ENCODE measurements around the gene RAB33B. TPM values are rescaled to one million over a fixed set of nuclear protein-coding genes. Genes with fewer than 3 reads are reported as not detected.

RAB33B gene
- total RNA-seq, 1 experiment from 2014 or later: 5.7 TPM

DNA sequence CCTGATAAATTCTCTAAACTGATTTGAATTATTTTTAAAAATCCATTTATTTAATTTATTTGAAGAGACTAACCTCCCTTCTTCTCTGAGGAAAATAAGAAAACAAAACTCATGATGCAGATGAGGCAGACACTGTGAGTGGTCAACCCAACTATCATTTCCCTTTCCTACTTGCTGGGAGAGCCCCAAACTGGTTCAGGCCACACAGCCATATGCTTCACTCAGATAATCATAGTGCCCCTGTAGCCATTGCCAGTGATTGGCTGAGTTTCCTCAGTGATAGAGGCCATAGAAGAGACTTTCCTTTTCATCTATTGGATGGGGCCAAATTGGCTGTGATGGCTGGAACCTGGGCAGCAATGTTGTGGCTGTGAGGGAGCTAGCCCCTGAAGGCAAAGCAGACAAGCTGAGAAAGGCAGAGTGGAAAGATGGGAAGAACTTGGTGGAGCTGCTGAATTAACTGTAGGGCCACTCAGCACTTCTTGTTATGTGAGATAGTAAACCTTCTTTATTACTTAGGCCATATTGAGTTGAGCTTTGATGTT, 49.8 kb downstream of the RAB33B start:
- Mint-ChIP-seq H3K4me3 (no peak overlapping the region), H3K27ac (no peak overlapping the region), H3K27me3 (ENCODE audit: low read depth) (no peaks in the 10 kb centered on the region), H3K36me3 (no peaks in the 10 kb centered on the region), H3K9me3 (0 out of 2 replicates have a peak, but pooled peaks cover 3% of the 10 kb centered on the region), H3K4me1 (peaks cover 18% of the 10 kb centered on the region)
- ATAC-seq (no peak), DNase-seq (ENCODE audit: low spot score) (no peak)
- ChIA-PET POLR2A (interaction anchor here (1.0 kb wide), 1 partner anchor 51 kb away, joined by 4 read pairs; no protein-coding TSS in a partner anchor), CTCF (interaction anchor here (1.5 kb wide), 1 partner anchor 50 kb away, joined by 4 read pairs; no protein-coding TSS in a partner anchor)
- TF ChIP-seq MYBL2 (CRISPR knock-in tag; IDR thresholded peaks at IDR 0.05) (no peak), ZNF263 (CRISPR knock-in tag; IDR thresholded peaks at IDR 0.05; ENCODE audit: low read depth) (no peak), TEAD1 (CRISPR knock-in tag; IDR thresholded peaks at IDR 0.05) (no peak), NFATC4 (CRISPR knock-in tag; IDR thresholded peaks at IDR 0.05) (no peak), IRF2 (CRISPR knock-in tag; IDR thresholded peaks at IDR 0.05; ENCODE audit: borderline replicate concordance, low read depth) (no peak)
- TF ChIP-seq, protein P1, sequence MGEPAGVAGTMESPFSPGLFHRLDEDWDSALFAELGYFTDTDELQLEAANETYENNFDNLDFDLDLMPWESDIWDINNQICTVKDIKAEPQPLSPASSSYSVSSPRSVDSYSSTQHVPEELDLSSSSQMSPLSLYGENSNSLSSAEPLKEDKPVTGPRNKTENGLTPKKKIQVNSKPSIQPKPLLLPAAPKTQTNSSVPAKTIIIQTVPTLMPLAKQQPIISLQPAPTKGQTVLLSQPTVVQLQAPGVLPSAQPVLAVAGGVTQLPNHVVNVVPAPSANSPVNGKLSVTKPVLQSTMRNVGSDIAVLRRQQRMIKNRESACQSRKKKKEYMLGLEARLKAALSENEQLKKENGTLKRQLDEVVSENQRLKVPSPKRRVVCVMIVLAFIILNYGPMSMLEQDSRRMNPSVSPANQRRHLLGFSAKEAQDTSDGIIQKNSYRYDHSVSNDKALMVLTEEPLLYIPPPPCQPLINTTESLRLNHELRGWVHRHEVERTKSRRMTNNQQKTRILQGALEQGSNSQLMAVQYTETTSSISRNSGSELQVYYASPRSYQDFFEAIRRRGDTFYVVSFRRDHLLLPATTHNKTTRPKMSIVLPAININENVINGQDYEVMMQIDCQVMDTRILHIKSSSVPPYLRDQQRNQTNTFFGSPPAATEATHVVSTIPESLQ (CRISPR knock-in tag; IDR thresholded peaks at IDR 0.05): no peak
- TF ChIP-seq, protein P2, sequence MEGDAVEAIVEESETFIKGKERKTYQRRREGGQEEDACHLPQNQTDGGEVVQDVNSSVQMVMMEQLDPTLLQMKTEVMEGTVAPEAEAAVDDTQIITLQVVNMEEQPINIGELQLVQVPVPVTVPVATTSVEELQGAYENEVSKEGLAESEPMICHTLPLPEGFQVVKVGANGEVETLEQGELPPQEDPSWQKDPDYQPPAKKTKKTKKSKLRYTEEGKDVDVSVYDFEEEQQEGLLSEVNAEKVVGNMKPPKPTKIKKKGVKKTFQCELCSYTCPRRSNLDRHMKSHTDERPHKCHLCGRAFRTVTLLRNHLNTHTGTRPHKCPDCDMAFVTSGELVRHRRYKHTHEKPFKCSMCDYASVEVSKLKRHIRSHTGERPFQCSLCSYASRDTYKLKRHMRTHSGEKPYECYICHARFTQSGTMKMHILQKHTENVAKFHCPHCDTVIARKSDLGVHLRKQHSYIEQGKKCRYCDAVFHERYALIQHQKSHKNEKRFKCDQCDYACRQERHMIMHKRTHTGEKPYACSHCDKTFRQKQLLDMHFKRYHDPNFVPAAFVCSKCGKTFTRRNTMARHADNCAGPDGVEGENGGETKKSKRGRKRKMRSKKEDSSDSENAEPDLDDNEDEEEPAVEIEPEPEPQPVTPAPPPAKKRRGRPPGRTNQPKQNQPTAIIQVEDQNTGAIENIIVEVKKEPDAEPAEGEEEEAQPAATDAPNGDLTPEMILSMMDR (IDR thresholded peaks at IDR 0.05): no peak
- TF ChIP-seq, protein P3, sequence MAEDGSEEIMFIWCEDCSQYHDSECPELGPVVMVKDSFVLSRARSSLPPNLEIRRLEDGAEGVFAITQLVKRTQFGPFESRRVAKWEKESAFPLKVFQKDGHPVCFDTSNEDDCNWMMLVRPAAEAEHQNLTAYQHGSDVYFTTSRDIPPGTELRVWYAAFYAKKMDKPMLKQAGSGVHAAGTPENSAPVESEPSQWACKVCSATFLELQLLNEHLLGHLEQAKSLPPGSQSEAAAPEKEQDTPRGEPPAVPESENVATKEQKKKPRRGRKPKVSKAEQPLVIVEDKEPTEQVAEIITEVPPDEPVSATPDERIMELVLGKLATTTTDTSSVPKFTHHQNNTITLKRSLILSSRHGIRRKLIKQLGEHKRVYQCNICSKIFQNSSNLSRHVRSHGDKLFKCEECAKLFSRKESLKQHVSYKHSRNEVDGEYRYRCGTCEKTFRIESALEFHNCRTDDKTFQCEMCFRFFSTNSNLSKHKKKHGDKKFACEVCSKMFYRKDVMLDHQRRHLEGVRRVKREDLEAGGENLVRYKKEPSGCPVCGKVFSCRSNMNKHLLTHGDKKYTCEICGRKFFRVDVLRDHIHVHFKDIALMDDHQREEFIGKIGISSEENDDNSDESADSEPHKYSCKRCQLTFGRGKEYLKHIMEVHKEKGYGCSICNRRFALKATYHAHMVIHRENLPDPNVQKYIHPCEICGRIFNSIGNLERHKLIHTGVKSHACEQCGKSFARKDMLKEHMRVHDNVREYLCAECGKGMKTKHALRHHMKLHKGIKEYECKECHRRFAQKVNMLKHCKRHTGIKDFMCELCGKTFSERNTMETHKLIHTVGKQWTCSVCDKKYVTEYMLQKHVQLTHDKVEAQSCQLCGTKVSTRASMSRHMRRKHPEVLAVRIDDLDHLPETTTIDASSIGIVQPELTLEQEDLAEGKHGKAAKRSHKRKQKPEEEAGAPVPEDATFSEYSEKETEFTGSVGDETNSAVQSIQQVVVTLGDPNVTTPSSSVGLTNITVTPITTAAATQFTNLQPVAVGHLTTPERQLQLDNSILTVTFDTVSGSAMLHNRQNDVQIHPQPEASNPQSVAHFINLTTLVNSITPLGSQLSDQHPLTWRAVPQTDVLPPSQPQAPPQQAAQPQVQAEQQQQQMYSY (CRISPR knock-in tag; IDR thresholded peaks at IDR 0.05): no peak
- TF ChIP-seq, protein P4, sequence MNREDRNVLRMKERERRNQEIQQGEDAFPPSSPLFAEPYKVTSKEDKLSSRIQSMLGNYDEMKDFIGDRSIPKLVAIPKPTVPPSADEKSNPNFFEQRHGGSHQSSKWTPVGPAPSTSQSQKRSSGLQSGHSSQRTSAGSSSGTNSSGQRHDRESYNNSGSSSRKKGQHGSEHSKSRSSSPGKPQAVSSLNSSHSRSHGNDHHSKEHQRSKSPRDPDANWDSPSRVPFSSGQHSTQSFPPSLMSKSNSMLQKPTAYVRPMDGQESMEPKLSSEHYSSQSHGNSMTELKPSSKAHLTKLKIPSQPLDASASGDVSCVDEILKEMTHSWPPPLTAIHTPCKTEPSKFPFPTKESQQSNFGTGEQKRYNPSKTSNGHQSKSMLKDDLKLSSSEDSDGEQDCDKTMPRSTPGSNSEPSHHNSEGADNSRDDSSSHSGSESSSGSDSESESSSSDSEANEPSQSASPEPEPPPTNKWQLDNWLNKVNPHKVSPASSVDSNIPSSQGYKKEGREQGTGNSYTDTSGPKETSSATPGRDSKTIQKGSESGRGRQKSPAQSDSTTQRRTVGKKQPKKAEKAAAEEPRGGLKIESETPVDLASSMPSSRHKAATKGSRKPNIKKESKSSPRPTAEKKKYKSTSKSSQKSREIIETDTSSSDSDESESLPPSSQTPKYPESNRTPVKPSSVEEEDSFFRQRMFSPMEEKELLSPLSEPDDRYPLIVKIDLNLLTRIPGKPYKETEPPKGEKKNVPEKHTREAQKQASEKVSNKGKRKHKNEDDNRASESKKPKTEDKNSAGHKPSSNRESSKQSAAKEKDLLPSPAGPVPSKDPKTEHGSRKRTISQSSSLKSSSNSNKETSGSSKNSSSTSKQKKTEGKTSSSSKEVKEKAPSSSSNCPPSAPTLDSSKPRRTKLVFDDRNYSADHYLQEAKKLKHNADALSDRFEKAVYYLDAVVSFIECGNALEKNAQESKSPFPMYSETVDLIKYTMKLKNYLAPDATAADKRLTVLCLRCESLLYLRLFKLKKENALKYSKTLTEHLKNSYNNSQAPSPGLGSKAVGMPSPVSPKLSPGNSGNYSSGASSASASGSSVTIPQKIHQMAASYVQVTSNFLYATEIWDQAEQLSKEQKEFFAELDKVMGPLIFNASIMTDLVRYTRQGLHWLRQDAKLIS (CRISPR knock-in tag; IDR thresholded peaks at IDR 0.05; ENCODE audit: borderline replicate concordance): no peak
- TF ChIP-seq, protein P5, sequence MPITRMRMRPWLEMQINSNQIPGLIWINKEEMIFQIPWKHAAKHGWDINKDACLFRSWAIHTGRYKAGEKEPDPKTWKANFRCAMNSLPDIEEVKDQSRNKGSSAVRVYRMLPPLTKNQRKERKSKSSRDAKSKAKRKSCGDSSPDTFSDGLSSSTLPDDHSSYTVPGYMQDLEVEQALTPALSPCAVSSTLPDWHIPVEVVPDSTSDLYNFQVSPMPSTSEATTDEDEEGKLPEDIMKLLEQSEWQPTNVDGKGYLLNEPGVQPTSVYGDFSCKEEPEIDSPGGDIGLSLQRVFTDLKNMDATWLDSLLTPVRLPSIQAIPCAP (CRISPR knock-in tag; IDR thresholded peaks at IDR 0.05): no peak

DNA sequence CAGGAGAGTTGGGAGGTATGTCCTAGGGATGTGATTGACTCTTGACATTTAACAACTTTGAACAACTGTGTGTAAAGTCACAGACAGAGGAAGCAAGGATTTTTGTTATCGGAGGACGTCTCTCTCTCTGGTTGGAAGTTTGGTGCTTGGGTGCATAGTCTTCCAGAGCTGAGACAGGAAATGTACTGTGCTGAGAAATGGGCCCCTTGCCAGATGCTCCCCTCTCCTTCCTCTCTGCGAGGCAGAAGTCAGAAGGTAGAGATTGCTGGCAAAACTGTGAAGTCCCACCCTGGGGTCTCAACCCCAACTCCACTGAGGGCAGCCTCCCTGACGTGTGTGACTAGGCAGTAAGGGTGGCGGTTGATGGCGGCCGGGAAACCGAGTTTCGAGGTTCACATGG, 52.9 kb downstream of the RAB33B start:
- Mint-ChIP-seq H3K36me3 (no peaks in the 10 kb centered on the region), H3K4me3 (no peak overlapping the region)
- POLR2A ChIA-PET: no interaction called here
- TF ChIP-seq MXD4 (CRISPR knock-in tag; IDR thresholded peaks at IDR 0.05; ENCODE audit: borderline replicate concordance) (no peak), ETV6 (CRISPR knock-in tag; IDR thresholded peaks at IDR 0.05) (no peak), CBFB (CRISPR knock-in tag; IDR thresholded peaks at IDR 0.05; ENCODE audit: low read depth) (no peak), TEAD4 (CRISPR knock-in tag; IDR thresholded peaks at IDR 0.05) (no peak), NFYB (CRISPR knock-in tag; conservative IDR thresholded peaks at IDR 0.05; ENCODE audit: low read depth) (no peak)
- TF ChIP-seq, protein P6, sequence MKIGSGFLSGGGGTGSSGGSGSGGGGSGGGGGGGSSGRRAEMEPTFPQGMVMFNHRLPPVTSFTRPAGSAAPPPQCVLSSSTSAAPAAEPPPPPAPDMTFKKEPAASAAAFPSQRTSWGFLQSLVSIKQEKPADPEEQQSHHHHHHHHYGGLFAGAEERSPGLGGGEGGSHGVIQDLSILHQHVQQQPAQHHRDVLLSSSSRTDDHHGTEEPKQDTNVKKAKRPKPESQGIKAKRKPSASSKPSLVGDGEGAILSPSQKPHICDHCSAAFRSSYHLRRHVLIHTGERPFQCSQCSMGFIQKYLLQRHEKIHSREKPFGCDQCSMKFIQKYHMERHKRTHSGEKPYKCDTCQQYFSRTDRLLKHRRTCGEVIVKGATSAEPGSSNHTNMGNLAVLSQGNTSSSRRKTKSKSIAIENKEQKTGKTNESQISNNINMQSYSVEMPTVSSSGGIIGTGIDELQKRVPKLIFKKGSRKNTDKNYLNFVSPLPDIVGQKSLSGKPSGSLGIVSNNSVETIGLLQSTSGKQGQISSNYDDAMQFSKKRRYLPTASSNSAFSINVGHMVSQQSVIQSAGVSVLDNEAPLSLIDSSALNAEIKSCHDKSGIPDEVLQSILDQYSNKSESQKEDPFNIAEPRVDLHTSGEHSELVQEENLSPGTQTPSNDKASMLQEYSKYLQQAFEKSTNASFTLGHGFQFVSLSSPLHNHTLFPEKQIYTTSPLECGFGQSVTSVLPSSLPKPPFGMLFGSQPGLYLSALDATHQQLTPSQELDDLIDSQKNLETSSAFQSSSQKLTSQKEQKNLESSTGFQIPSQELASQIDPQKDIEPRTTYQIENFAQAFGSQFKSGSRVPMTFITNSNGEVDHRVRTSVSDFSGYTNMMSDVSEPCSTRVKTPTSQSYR (CRISPR knock-in tag; IDR thresholded peaks at IDR 0.05): no peak
- TF ChIP-seq, protein P7, sequence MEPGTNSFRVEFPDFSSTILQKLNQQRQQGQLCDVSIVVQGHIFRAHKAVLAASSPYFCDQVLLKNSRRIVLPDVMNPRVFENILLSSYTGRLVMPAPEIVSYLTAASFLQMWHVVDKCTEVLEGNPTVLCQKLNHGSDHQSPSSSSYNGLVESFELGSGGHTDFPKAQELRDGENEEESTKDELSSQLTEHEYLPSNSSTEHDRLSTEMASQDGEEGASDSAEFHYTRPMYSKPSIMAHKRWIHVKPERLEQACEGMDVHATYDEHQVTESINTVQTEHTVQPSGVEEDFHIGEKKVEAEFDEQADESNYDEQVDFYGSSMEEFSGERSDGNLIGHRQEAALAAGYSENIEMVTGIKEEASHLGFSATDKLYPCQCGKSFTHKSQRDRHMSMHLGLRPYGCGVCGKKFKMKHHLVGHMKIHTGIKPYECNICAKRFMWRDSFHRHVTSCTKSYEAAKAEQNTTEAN (CRISPR knock-in tag; IDR thresholded peaks at IDR 0.05): no peak

More for the DNA sequence above, 52.9 kb downstream of the RAB33B start:
- CTCF ChIA-PET: interaction anchor here (0.6 to 1.4 kb wide), 2 partner anchors 9 to 19 kb away, joined by 4 to 6 read pairs; no protein-coding TSS in a partner anchor
- ATAC-seq (no peak), DNase-seq (ENCODE audit: low spot score) (no peak)
- Mint-ChIP-seq H3K27me3 (ENCODE audit: low read depth) (no peaks in the 10 kb centered on the region), H3K27ac (no peak overlapping the region), H3K9me3 (0 out of 2 replicates have a peak, but pooled peaks cover 3% of the 10 kb centered on the region), H3K4me1 (peaks cover 20% of the 10 kb centered on the region)
